HEK293 (cell line): ENCODE measurements around the gene XRCC2.
"Not testable (repeated sequence)": the region's sequence is repeated elsewhere in the genome, so short reads cannot be mapped to it uniquely, and the experiment has no call there.

Experiments used
- CTCF ChIA-PET: fragments of 350-600 bp; formaldehyde crosslinking; extraction: SDS; loops from one replicate; lab custom pipeline; 2021; ENCODE audit warnings: antibody characterized with exemption; lab: Yijun Ruan, JAX
- POLR2A ChIA-PET: fragments of 300-600 bp; formaldehyde crosslinking; extraction: SDS; loops from one replicate; lab custom pipeline; 2020; ENCODE audit warnings: antibody characterized with exemption, inconsistent platforms; lab: Yijun Ruan, JAX
- H3K27ac ChIP-seq: fragments of 200-500 bp; sonication (Bioruptor generic); 2 replicates; pipeline ENCODE4 v1.5.1; 2014; ENCODE audit warnings: low read depth, low read length, control low read depth, inconsistent platforms; ENCODE audit errors: extremely low read depth
- H3K36me3 ChIP-seq, 2 experiments: fragments of 200-500 bp in 1 of 2; sonication (Bioruptor generic) in 1 of 2; 1 replicate in 1 of 2; 2 replicates in 1 of 2; pipeline ENCODE4 v1.5.1; 2014 to 2017; ENCODE audit warnings: inconsistent platforms in 2 of 2, low read length in 2 of 2; ENCODE audit not compliant: control insufficient read depth in 2 of 2, insufficient read depth in 1 of 2
- H3K4me1 ChIP-seq: fragments of 200-500 bp; sonication (Bioruptor generic); 2 replicates; pipeline ENCODE4 v1.5.1; 2014; ENCODE audit warnings: mild to moderate bottlenecking, low read length, inconsistent platforms; ENCODE audit not compliant: control insufficient read depth, insufficient read depth
- H3K4me3 ChIP-seq: 2 replicates; pipeline ENCODE4 v1.5.1; 2011; ENCODE audit warnings: low read depth, mild to moderate bottlenecking, control low read depth, low read length, moderate library complexity
- H3K9me3 ChIP-seq: fragments of 200-500 bp; sonication (Bioruptor generic); 2 replicates; pipeline ENCODE4 v1.5.1; 2014; ENCODE audit warnings: low read depth, low read length, inconsistent platforms; ENCODE audit not compliant: control insufficient read depth, insufficient read depth
- BCL11A ChIP-seq: fragments of 450-650 bp; formaldehyde crosslinking; IDR thresholded peaks from 2 replicates; pipeline ENCODE4 v1.5.1; 2016; ENCODE audit warnings: low read depth, missing biosample characterization, missing genetic modification characterization
- MYNN ChIP-seq: fragments of 450-650 bp; formaldehyde crosslinking; IDR thresholded peaks from 2 replicates; pipeline ENCODE4 v1.5.1; 2016; ENCODE audit warnings: missing biosample characterization, missing genetic modification characterization, borderline replicate concordance
- SETDB1 ChIP-seq: IDR thresholded peaks from one replicate; pipeline ENCODE4 v1.6.1; 2017; ENCODE audit warnings: mild to moderate bottlenecking, low read length, moderate library complexity, mixed read lengths; ENCODE audit not compliant: insufficient read length
- TRIM28 ChIP-seq: IDR thresholded peaks from 2 replicates; pipeline ENCODE4 v1.6.1; 2011; ENCODE audit warnings: low read length, control low read depth, borderline replicate concordance
- ZBTB17 ChIP-seq: fragments of 450-650 bp; formaldehyde crosslinking; IDR thresholded peaks from 2 replicates; pipeline ENCODE4 v1.5.1; 2016; ENCODE audit warnings: missing biosample characterization, missing genetic modification characterization
- ZBTB44 ChIP-seq: fragments of 450-650 bp; IDR thresholded peaks from 2 replicates; pipeline ENCODE4 v1.5.1; 2018; ENCODE audit warnings: missing biosample characterization, mild to moderate bottlenecking, missing genetic modification characterization
- ZNF10 ChIP-seq: fragments of 450-650 bp; formaldehyde crosslinking; IDR thresholded peaks from 2 replicates; pipeline ENCODE4 v1.5.1; 2017; ENCODE audit warnings: missing biosample characterization, missing genetic modification characterization
- ZNF221 ChIP-seq: fragments of 450-650 bp; formaldehyde crosslinking; IDR thresholded peaks from 2 replicates; pipeline ENCODE4 v1.5.1; 2017; ENCODE audit warnings: missing biosample characterization, missing genetic modification characterization, borderline replicate concordance
- ZNF335 ChIP-seq: fragments of 450-650 bp; formaldehyde crosslinking; conservative IDR thresholded peaks from 2 replicates; pipeline ENCODE4 v1.5.1; 2016; ENCODE audit warnings: missing biosample characterization, missing genetic modification characterization
- ZNF354C ChIP-seq: fragments of 450-650 bp; formaldehyde crosslinking; IDR thresholded peaks from 2 replicates; pipeline ENCODE4 v1.5.1; 2016; ENCODE audit warnings: missing biosample characterization, missing genetic modification characterization, low read depth, borderline replicate concordance
- ZNF561 ChIP-seq: fragments of 450-650 bp; IDR thresholded peaks from 2 replicates; pipeline ENCODE4 v1.5.1; 2018; ENCODE audit warnings: missing biosample characterization, missing genetic modification characterization, borderline replicate concordance
- ZNF610 ChIP-seq: fragments of 450-650 bp; formaldehyde crosslinking; IDR thresholded peaks from 2 replicates; pipeline ENCODE4 v1.5.1; 2016; ENCODE audit warnings: missing biosample characterization, missing genetic modification characterization, borderline replicate concordance
- ZNF629 ChIP-seq: fragments of 450-650 bp; formaldehyde crosslinking; IDR thresholded peaks from 2 replicates; pipeline ENCODE4 v1.5.1; 2017; ENCODE audit warnings: missing biosample characterization, missing genetic modification characterization
- ZNF664 ChIP-seq: fragments of 450-650 bp; formaldehyde crosslinking; IDR thresholded peaks from 2 replicates; pipeline ENCODE4 v1.5.1; 2016; ENCODE audit warnings: missing biosample characterization, missing genetic modification characterization
- ZNF837 ChIP-seq: fragments of 450-650 bp; formaldehyde crosslinking; IDR thresholded peaks from 2 replicates; pipeline ENCODE4 v1.5.1; 2016; ENCODE audit warnings: missing biosample characterization, missing genetic modification characterization

The XRCC2 gene

GRCh38 chr7:152704796-152705384 lies 28.9 kb upstream of the XRCC2 start:
- H3K4me1 ChIP-seq: no peaks in the 10 kb centered on the region
- no peak for TF ChIP-seq ZNF837 (tag by site-specific recombination)
- TF ChIP-seq ZNF664: peak; percentile 70
- TF ChIP-seq MYNN: no peak
- TF ChIP-seq TRIM28: peak; percentile 74; the same call in 1 of the 2 replicates
- TF ChIP-seq ZNF561 (tag by site-specific recombination): peak; percentile 89
- no peak for TF ChIP-seq BCL11A (tag by site-specific recombination)
- peak; percentile 99 for TF ChIP-seq SETDB1
- no peak overlapping the region for H3K27ac ChIP-seq
- no peaks in the 10 kb centered on the region for H3K36me3 ChIP-seq
- ChIA-PET CTCF (interaction anchor here (0.6 to 0.7 kb wide), 2 partner anchors 31 to 197 kb away, joined by 6 to 7 read pairs; no protein-coding TSS in a partner anchor), POLR2A (interaction anchor here (0.7 kb wide), 1 partner anchor 632 kb away, joined by 4 read pairs; no protein-coding TSS in a partner anchor)
- H3K9me3 ChIP-seq: no peaks in the 10 kb centered on the region
- no peak overlapping the region for H3K4me3 ChIP-seq

GRCh38 chr7:152699079-152699478 lies 23.1 kb upstream of the XRCC2 start:
- TF ChIP-seq ZNF354C (tag by site-specific recombination) (no peak), ZNF610 (tag by site-specific recombination) (no peak), ZNF629 (tag by site-specific recombination) (no peak), ZBTB44 (tag by site-specific recombination) (no peak), ZNF10 (tag by site-specific recombination) (no peak), ZNF221 (tag by site-specific recombination) (no peak), ZNF335 (no peak)
- no peak overlapping the region for H3K4me3 ChIP-seq
- H3K36me3 ChIP-seq: no peaks in the 10 kb centered on the region
- CTCF ChIA-PET: interaction anchor here (1.0 kb wide), 1 partner anchor 8 kb away, joined by 4 read pairs; no protein-coding TSS in a partner anchor
- no peaks in the 10 kb centered on the region for H3K4me1 ChIP-seq
- H3K9me3 ChIP-seq: no peaks in the 10 kb centered on the region
- POLR2A ChIA-PET: interaction anchor here (0.7 to 0.9 kb wide), 2 partner anchors 23 to 132 kb away, joined by 3 read pairs; no protein-coding TSS in a partner anchor
- no peak overlapping the region for H3K27ac ChIP-seq

- H3K27ac ChIP-seq, H3K9me3 ChIP-seq, H3K4me3 ChIP-seq, H3K4me1 ChIP-seq, H3K36me3 ChIP-seq: not testable (repeated sequence)
- CTCF ChIA-PET: interaction anchor here (0.6 kb wide), 1 partner anchor 32 kb away, joined by 3 read pairs; no protein-coding TSS in a partner anchor
- TF ChIP-seq ZBTB17 (tag by site-specific recombination): peak; percentile 18; the same call in 1 of the 2 replicates
- POLR2A ChIA-PET: interaction anchor here (1.4 kb wide), 1 partner anchor 9 kb away, joined by 3 read pairs; no protein-coding TSS in a partner anchor
These were observed 21.5 kb upstream of the XRCC2 start for GRCh38 chr7:152697268-152697974.

- POLR2A ChIA-PET, H3K36me3 ChIP-seq, H3K4me1 ChIP-seq, H3K9me3 ChIP-seq, H3K4me3 ChIP-seq, H3K27ac ChIP-seq, CTCF ChIA-PET: not testable (repeated sequence)
These were observed 16.3 kb upstream of the XRCC2 start for GRCh38 chr7:152692196-152692595.
